T-helper 9 cell (primary cell): ENCODE results near the gene AGFG2.
"Not testable (repeated sequence)": the region's sequence is repeated elsewhere in the genome, so short reads cannot be mapped to it uniquely, and the experiment has no call there.

Source experiments
- DNase-seq: peaks from one replicate; pipeline ENCODE4 v3.0.0-alpha.2; 2020

The AGFG2 gene

DNA sequence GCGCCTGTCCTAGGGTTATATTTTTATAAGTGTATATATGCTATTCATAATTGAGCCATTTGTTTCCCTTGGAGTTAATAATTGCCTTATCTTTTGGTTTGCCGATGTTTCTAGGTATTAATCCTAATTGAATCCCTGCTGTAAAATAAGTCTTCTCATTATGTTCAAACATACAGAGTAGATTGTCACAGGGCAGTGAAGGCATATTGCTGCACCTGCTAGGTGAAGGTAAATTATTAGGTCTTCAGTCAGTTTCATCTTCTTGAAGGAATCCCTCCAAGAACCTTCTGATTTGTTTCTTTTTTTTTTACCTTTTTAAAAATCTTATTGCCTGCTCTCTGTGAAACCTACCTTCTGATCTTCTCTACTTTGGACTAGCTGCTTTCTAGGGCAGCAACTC is 17.9 kb upstream of the AGFG2 start:
- DNase-seq = no peak

DNA sequence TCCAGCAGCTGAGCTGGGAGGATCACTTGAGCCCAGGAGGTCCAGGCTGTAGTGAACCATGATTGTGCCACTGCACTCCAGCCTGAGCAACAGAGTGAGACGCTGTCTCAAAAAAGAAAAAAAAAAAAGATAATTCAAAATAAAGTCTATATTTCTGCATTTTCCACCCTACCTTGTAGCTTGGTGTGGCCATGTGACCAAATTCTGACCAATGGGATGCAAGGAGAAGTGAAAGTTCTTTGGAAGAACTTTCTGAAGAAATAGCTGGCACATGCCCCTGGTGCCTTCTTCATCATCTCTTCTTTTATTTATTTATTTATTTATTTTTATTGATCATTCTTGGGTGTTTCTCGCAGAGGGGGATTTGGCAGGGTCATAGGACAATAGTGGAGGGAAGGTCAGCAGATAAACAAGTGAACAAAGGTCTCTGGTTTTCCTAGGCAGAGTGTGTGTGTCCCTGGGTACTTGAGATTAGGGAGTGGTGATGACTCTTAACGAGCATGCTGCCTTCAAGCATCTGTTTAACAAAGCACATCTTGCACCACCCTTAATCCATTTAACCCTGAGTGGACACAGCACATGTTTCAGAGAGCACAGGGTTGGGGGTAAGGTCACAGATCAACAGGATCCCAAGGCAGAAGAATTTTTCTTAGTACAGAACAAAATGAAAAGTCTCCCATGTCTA is 17.0 kb upstream of the AGFG2 start:
- DNase-seq = not testable (repeated sequence)

DNA sequence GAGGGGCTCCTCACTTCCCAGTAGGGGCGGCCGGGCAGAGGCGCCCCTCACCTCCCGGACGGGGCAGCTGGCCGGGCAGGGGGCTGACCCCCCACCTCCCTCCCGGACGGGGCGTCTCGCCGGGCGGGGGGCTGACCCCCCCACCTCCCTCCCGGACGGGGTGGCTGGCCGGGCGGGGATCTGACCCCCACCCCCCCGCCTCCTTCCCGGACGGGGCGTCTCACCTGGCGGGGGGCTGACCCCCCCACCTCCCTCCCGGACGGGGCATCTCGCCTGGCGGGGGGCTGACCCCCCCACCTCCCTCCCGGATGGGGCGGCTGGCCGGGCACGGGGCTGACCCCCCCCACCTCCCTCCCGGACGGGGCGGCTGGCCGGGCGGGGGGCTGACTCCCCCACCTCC is 15.8 kb upstream of the AGFG2 start:
- DNase-seq = not testable (repeated sequence)

DNA sequence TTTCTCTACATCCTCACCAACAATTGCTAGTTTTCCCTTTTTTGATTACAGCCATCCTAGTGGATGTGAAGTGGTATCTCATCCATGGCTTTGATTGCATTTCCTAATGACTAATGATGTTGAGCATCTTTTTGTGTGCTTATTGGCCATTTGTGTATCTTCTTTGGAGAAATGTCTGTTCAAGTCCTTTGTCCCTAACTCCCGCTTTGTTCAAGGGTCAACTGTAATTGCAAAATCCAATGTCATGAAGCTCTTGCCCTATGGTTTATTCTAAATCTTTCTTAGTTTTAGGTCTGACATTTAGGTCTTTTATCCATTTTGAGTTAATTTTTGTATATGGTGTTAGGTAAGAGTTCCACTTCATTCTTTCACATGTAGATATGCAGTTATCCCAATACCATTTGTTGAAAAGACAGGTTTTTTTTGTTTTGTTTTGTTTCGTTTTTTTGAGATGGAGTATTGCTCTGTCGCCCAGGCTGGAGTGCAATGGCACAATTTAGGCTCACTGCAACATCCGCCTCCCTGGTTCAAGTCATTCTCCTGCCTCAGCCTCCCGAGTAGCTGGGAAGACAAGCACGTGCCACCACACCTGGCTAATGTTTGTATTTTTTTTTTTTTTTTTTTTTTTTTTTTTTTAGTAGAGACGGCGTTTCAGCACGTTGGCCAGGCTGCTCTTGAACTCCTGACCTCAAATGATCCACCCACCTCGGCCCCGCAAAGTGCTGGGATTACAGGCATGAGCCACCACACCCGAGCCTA is 10.7 kb upstream of the AGFG2 start:
- DNase-seq = not testable (repeated sequence)

DNA sequence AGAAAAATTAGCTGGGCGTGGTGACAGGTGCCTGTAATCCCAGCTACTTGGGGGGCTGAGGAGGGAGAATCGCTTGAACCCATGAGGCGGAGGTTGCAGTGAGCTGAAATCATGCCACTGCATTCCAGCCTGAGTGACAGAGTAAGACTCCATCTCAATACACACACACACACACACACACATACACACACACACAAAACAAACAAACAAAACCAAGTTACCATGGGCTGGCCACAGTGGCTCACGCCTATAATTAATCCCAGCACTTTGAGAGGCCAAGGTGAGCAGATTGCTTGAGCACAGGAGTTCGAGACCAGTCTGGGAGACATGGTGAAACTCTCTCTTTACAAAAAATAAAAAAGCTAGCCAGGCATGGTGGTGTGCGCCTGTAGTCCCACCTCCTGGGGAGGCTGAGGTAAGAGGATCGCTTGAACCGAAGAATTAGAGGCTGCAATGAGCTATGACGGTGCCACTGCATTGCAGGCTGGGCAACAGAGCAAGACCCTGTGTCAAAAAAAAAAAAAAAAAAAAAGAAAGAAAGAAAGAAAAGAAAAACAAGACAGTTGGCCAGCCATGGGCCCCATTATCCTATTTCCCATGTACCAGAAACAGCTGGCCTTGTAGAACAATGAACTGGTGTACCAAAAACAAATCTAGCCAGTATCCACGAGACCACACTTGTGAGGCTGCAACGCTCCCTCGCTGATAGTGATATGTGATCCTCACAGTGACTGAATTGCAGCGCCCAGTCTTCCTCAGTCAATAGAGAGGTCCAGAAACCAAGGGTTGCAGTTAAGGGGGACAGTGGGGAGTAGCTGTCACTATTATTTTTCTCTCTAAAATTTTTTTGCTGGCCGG is 6.6 kb upstream of the AGFG2 start:
- DNase-seq = no peak

DNA sequence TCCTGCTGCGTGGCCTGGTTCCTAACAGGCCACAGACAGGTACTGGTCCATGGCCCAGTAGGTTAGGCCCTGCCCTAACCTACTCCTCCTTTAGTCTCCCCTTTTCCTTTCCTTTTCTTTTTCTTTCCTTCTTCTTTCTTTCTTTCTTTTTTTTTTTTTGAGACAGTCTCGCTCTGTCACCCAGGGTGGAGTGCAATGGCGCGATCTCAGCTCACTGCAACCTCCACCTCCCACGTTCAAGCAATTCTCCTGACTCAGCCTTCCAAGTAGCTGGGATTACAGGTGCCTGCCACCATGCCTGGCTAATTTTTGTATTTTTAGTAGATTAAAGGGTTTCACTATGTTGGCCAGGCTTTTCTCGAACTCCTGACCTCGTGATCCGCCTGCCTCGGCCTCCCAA is 3.0 kb upstream of the AGFG2 start:
- not testable (repeated sequence) for DNase-seq

DNA sequence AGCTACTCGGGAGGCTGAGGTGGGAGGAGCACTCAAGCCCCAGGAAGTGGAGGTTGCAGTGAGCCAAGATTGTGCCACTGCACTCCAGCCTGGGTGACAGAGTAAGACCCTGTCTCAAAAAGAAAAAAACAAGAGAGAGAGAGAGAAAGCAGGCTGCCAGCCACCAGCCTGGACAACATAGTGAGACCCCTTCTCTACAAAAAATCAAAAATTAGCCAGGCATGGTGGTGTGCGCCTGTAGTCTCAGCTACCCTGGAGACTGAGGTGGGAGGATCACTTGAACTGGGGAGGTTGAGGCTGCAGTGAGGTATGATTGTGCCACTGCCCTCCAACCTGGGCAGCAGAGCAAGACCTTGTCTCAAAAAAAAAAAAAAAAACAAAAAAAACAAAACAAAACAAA is 2.3 kb upstream of the AGFG2 start:
- DNase-seq = not testable (repeated sequence)

DNA sequence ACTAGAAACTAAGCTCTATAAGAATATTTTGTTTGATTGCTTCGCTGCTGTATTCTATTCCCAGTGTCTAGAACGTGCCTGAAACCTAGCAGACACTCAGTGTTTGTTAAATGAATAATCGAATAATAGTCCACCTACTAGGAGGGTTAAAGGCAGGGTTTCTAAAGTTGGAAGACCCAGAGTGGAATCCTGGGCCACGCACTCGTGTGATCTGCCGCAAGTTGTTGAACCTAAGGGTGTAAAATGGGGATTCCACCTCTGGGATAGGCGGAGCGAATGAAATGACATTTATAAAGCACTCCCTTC is 702 bp upstream of the AGFG2 start:
- no peak for DNase-seq

DNA sequence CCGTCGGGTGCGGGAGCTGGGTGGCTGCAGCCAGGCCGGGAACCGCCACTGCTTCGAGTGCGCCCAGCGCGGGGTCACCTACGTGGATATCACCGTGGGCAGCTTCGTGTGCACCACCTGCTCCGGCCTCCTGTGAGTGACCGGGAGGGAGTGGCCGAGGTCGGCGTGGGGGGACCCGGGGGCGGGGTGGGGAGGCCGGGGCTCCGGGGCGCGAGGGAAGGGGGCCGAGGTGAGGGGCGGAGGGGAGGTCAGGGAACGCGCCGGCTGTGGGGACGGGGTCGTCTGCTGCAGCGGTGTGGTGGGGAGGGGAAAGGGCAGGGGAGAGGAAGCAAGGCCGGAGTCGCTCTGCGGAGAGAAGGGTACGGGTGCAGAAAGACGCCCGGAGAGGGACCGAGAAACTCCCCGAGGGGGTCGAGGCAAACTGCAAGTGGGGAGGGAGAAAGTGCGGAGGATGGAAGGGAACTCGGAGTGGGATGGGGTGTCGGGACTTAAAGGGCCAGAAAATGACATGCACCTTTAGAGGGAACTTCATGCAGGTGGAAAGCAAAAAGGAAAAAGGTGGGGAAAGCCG is 518 bp downstream of the AGFG2 start:
- no peak for DNase-seq

DNA sequence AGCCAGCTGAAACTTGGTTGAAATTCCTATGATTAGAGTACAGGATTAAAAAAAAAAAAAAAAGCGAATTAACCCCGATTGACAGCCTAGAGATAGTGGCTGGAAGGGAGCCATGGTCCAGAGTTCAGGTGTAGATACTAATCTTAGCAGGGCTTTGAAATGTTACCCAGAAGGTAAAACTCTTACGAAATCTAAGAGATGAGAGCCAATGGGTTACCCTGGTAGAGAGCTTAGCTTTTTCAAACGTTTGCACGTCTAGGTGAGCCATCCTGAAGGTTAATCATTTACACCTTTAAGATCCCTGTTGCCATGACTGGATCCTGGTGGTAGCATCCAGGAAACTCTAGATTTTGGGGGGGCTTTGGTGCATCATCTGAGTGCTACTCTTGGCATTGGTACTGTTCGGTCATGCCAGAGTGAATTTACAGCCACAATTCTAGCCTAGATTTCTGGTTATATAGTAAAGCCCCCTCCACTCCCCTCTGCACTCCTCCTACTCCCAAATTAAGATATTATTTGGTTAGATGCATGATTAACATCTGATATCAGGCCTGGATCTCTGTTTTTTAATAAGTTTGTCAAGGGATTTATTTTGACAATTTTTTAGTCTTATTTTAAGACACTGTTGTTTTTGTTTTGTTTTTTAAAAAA is 1.2 kb downstream of the AGFG2 start:
- no peak for DNase-seq

DNA sequence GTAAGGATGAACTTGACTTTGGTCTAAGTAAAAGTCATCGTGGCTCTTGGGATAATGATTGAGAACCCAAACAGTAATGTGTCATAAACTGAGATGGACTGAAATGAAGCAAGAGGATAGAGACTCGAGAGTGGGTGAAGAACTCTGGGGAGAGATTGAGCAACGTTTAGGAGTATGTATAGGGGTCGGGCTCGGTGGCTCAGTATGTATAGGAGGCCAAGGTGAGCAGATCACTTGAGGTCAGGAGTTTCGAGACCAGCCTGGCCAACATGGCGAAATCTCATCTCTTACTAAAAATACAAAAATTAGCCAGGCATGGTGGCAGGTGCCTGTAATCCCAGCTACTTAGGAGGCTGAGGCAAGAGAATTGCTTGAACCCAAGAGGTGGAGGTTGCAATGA is 2.3 kb downstream of the AGFG2 start:
- DNase-seq = not testable (repeated sequence)

DNA sequence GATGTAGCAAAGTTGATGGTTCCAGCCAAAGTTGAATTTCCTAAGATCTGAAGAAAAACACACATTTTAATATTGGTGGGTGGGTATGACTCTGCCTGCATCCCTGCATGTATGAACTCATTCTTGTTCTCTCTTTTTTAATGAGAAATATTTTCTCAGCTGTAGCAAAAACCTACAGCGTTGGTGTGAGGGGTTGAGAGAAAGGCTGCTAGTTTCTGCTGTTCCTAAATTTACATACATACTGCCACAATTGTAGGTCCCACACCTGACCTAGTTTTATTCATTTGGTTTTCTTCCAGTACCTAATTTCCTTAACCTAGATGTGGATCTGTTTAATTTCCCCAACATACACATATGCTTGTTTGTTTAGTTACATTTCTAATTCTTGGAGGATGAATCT is 4.6 kb downstream of the AGFG2 start:
- DNase-seq = no peak

DNA sequence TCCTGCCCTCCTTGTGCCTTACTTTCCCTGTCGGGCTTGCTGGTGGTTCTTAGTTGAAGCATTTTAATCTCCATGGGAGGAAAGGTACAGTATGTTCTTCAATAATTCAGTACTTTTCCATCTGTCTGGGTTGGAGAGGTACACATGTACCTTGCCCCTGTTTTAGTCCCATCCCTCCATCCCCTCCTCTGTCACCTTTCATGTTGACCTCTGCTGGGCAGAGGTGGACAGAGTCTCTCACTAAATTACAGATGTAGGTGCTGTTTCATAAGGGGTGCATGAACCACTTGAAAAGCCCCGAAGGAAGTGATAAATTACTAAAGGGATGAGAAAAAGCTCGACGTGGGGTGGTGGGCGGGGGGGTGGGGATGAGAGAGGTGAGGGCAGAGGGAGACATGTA is 5.4 kb downstream of the AGFG2 start:
- no peak for DNase-seq

DNA sequence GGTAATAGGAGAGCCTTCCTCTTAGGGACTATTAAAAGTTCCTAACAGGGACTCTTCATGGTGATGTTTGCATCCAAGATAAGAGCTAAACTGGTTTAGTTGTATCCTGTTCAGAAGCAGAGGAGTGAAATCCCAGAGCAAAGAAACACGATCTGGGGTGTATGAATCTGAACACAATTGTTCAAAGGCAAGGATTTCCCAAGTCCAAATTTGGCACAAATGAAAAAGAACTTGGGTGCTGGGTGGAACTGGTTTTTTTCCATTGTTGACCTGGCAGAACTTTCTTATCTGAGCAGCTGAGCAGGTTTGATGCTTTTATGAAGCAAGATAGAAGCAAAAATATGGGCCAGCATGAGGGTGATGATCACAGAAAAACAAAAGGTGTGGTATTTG is 6.0 kb downstream of the AGFG2 start:
- no peak for DNase-seq

DNA sequence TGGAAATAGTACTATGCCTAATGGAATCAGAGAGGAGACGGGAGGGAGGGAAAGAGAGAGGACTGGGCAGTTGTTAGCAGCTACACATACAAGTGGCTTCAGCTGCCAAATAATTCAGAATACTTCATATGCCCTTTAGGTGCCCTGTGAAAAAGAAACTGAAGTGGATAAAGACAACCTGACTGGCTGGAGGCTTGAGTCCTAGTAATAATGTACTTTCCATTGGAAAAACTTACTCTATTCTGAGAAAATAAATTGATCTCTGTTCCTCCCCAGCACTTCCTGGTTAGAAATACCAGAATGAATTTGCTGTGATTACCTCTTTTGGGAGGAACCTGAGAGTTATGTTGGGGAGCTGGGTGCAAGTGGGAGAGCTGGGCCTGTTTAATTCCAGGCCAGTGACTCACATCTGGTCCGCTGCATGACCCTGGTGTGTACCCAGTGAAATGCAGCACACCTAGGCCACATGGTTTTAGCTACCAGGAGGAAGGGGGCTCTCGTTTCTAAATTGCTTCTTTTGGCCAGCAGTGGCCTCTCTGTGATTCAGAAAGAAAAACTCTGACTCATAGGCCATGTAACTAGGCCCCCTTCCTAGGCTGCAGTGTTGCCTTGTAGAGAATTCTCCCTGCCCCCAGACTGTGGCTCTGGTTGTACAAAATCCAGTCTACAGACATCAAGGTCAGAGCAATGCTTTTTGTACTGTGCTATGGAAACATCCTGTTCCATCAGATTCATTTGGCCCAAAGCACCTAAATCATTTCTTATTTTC is 6.5 kb downstream of the AGFG2 start:
- DNase-seq = no peak

DNA sequence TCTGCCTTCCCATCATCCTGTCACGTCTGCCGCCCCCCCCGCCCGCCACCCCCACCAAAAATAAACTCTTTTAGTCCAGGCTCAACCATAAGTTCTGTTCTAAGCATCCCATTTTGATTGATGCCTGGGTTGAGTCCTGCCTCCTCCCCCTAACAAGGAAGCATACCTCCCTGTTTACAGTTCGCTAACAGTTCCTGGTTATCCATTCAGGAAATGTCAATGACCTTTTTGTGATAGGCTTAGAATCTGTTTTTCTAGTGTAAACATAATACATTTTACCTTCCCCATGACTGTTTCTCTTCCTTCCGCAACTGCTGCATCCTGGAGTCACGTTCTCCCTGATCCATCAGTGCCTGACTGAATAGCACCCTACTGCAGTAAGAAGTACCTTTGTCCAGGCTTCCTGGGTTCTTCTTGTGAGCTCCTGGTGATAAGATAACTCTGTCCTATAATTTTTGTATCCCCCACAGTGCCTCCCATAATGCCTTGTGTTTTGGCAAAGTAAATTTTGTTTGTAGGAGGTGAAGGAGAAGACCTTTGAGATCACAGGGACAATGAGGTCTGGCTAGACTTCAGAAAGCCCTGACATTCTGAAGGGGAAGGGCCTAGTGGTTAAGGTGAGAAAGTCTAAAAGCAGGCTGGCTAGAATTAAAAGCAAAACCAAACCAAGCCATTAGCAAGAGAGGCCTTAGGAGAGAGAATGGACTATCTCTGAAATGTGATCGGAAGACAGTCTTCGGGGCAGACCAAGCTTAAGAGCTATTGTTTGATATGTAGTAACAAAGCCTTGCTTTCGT is 7.3 kb downstream of the AGFG2 start:
- no peak for DNase-seq

DNA sequence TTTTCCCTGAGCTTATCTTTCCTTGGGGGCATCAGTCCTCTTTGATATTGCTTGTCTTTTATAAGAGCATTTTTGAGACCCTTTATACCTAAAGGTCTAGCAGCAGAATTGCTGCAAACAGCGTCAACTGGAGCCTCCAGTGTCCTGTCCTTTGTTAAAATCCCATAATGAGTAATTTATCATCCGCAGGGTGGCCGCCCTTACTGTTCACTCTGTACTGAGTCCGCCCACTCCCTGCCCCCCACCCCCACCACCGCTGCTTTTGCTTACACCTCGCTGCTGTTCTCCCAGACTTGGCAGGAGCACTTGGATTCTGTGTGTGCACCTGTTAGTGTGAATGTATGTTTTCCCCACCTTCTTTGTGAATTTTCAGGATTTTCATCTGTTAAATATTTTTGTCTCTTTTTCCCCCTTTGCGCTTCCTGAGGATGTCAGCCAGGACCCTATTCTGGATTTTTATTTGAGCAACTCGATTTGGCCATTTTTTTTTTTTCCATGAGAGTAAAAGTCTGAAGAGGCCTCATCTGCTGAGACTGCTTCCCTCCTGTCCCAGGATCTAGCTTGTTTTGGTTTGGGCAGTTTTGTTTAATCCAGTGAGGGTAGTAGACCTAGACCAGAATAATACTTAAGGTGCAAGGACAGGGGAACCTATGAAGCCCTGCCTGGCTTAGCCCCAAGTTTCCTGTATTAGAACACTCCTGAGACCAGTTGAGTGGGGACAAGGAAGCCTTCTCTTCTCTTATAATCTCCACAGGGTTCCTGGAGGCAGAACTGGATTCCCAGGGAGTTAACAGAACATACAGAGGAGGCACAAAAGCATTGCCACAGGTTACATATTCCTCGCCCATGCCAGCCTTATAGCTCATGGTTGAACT is 8.2 kb downstream of the AGFG2 start:
- DNase-seq = no peak

DNA sequence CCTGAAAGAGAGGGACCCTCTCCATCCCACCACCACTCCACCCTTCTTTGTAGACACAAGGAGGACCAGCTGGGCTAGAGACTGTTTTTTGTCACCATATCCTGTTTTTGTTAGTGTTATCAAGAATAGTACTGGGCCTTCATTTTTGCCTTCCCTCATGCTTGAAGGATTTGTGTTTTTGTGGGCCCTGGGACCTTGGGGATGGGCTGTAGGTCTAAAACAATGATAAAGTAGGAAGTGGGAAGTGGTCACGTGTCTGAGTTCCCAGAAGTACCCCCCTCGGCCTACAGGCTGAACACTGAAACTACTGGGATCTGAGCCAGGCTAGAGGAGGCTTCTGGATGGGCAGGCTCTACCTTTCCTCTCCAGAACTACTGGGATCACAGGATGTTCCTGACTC is 8.9 kb downstream of the AGFG2 start:
- DNase-seq = no peak

DNA sequence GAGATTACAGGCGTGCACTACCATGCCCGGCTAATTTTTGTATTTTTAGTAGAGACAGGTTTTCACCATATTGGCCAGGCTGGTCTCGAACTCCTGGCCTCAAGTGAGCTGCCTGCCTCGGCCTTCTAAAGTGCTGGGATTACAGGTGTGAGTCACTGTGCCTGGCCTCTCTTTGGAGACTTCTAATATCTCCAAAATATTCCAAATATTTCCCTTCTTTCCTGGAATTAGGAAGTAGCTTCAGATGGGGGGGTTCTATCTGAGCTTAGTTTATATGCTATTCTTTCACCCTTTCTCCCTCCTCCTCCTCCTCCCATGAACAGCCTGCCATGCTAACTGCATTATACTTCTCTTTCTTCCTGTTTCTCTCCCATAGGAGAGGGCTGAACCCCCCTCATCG is 9.4 kb downstream of the AGFG2 start:
- DNase-seq = not testable (repeated sequence)

DNA sequence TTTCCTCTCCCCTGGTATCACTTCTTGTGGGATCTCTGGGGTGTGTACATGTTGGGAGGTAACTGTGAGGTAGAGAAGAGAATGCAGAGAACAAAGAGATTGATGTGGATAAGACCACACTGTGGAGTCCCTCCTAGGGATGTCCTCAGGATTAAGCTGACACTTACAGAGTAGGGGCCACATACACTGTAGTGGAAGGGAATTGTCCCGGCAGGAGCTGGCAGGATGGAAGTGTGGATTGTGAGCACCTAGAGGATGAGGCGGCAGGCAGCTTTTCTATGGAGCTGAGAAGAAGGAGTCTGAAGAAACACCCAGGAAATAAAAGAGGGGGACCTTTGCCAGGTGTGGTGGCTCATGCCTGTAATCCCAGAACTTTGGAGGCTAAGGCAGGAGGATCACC is 13.5 kb downstream of the AGFG2 start:
- no peak for DNase-seq
